Measurements from ENCODE around the gene KCNN3.

- TF ChIP-seq CTCF (IDR thresholded peaks at IDR 0.05) (no peak), EZH2 (IDR thresholded peaks at IDR 0.05; ENCODE audit: borderline replicate concordance, insufficient read depth, low read depth, low read length, poor library complexity, severe bottlenecking) (no peak)
These were observed 130.4 kb downstream of the KCNN3 start for GRCh38 chr1:154739654-154740053.

All from B cell (primary cell).